ENCODE data around the gene PHACTR1.

PHACTR1 gene
- long read RNA-seq, transcript PHACTR1-203 (5 exons, 943 nt), result major isoform, 36 of 45 reads
- long read RNA-seq, partial matches to known transcripts, result 0 of 45 reads
- long read RNA-seq, other reads (novel, unspliced or antisense), result 8 of 45 reads

- no peak for TF ChIP-seq REST (IDR thresholded peaks at IDR 0.05; ENCODE audit: insufficient replicate concordance, low read depth)
- TF ChIP-seq POLR2AphosphoS5 (IDR thresholded peaks at IDR 0.05; ENCODE audit: low read depth), result no peak
- H3K4me3 ChIP-seq (replicated peaks; ENCODE audit: insufficient read depth, low read length), result no peak within 1 kb of the TSS
- DNase-seq (ENCODE audit: low read depth in 1 of 2, low spot score in 1 of 2), result no peak
- H3K27me3 ChIP-seq (ENCODE audit: insufficient read depth, poor library complexity, severe bottlenecking), result no peaks in the 10 kb centered on the region
- no peak within 1 kb of the TSS for H3K27ac ChIP-seq (replicated peaks)
These were observed at the start of gene PHACTR1 for GRCh38 chr6:12716298-12716916. Gene PHACTR1 (plus strand): TSS chr6:12716767.

- Histone ChIP-seq H3K27me3 (ENCODE audit: insufficient read depth, poor library complexity, severe bottlenecking) (no peaks in the 10 kb centered on the region), H3K4me3 (replicated peaks; ENCODE audit: insufficient read depth, low read length) (no peak overlapping the region), H3K27ac (replicated peaks) (no peak overlapping the region)
- TF ChIP-seq GABPA (IDR thresholded peaks at IDR 0.05; ENCODE audit: low read depth) (no peak), POLR2AphosphoS5 (IDR thresholded peaks at IDR 0.05; ENCODE audit: low read depth) (no peak), REST (IDR thresholded peaks at IDR 0.05; ENCODE audit: insufficient replicate concordance, low read depth) (no peak), CTCF (IDR thresholded peaks at IDR 0.05; ENCODE audit: insufficient read depth, low read length) (no peak), SPI1 (IDR thresholded peaks at IDR 0.05; ENCODE audit: borderline replicate concordance, low read depth) (no peak)
- DNase-seq (ENCODE audit: low read depth in 1 of 2, low spot score in 1 of 2), result no peak
These were observed 49.7 kb upstream of the PHACTR1 start for GRCh38 chr6:12666886-12667285.

GRCh38 chr6:12675931-12676330 lies 40.6 kb upstream of the PHACTR1 start:
- TF ChIP-seq CTCF (IDR thresholded peaks at IDR 0.05; ENCODE audit: insufficient read depth, low read length) (no peak), POLR2AphosphoS5 (IDR thresholded peaks at IDR 0.05; ENCODE audit: low read depth) (no peak), SPI1 (IDR thresholded peaks at IDR 0.05; ENCODE audit: borderline replicate concordance, low read depth) (no peak), GABPA (IDR thresholded peaks at IDR 0.05; ENCODE audit: low read depth) (no peak), REST (IDR thresholded peaks at IDR 0.05; ENCODE audit: insufficient replicate concordance, low read depth) (no peak)

More at GRCh38 chr6:12675931-12676330, 40.6 kb upstream of the PHACTR1 start:
- peaks cover 2% of the 10 kb centered on the region for H3K27me3 ChIP-seq (ENCODE audit: insufficient read depth, poor library complexity, severe bottlenecking)
- H3K27ac ChIP-seq (replicated peaks), result no peak overlapping the region
- no peak for DNase-seq (ENCODE audit: low read depth in 1 of 2, low spot score in 1 of 2)
- no peak overlapping the region for H3K4me3 ChIP-seq (replicated peaks; ENCODE audit: insufficient read depth, low read length)
